Gastroesophageal sphincter (tissue), 4 donors: ENCODE measurements around the gene DPF3. TPM values are rescaled to one million over a fixed set of nuclear protein-coding genes. Genes with fewer than 3 reads are reported as not detected.

Experiments used
- ATAC-seq: fragments of 150-250 bp; one replicate; pipeline ENCODE4 v1.9.1; 2016; ENCODE audit warnings: mild to moderate bottlenecking, moderate library complexity
- H3K27ac ChIP-seq, 4 donors: fragments of 200-600 bp; sonication (generic) in 3 of 4; 1 replicate in 3 of 4; 2 replicates in 1 of 4; pipeline ENCODE4 v1.5.1; 2016 to 2019
- H3K27me3 ChIP-seq: fragments of 200-600 bp; sonication (generic); one replicate; pipeline ENCODE4 v1.5.1; 2019
- H3K36me3 ChIP-seq, 2 donors: fragments of 200-600 bp; sonication (generic); one replicate each; pipeline ENCODE4 v1.5.1; 2019; ENCODE audit warnings: control low read depth in 1 of 2
- H3K4me1 ChIP-seq, 3 donors: fragments of 200-600 bp; sonication (generic); 1 replicate in 2 of 3; 2 replicates in 1 of 3; pipeline ENCODE4 v1.5.1; 2016 to 2019; ENCODE audit warnings: control low read depth in 2 of 3
- H3K4me3 ChIP-seq, 2 donors: fragments of 200-600 bp; sonication (generic); one replicate each; pipeline ENCODE4 v1.5.1; 2019; ENCODE audit warnings: mild to moderate bottlenecking in 1 of 2, moderate library complexity in 1 of 2
- H3K9me3 ChIP-seq, 3 donors: fragments of 200-600 bp; sonication (generic); one replicate each; pipeline ENCODE4 v1.5.1; 2017 to 2019; ENCODE audit warnings: control low read depth in 2 of 3
- EP300 ChIP-seq: sonication (generic); formaldehyde crosslinking; IDR thresholded peaks from one replicate; pipeline ENCODE4 v1.6.1; 2017; ENCODE audit warnings: antibody characterized with exemption, mild to moderate bottlenecking
- POLR2A ChIP-seq, 2 donors: fragments of 450-650 bp; IDR thresholded peaks; one replicate each; pipeline ENCODE4 v1.6.1; 2017; ENCODE audit warnings: antibody characterized with exemption in 2 of 2, mild to moderate bottlenecking in 2 of 2, moderate library complexity in 1 of 2
- POLR2AphosphoS5 ChIP-seq: sonication (generic); formaldehyde crosslinking; IDR thresholded peaks from one replicate; pipeline ENCODE4 v1.6.1; 2017; ENCODE audit warnings: antibody characterized with exemption
- WGBS, 2 donors: methylation state at CpG; one replicate each; pipeline ENCODE4 v1.1.5; 2018; ENCODE audit warnings: low coverage in 1 of 2; 5-methylcytosine and 5-hydroxymethylcytosine counted together
- total RNA-seq, 4 donors: library from RNA; depleted of rRNA; stranded (reverse); fragments of >200 nt; gene quantifications; one replicate each; pipeline ENCODE4 v1.1.0, GENCODE V29; 2016
- TF ChIP-seq, protein P1 (sequence below), 4 experiments: fragments of 200-600 bp in 2 of 4; fragments of 450-650 bp in 2 of 4; sonication (generic) in 1 of 4; IDR thresholded peaks; one replicate each; pipeline ENCODE4 v1.5.1; 2017 to 2019; ENCODE audit warnings: antibody characterized with exemption in 4 of 4, mild to moderate bottlenecking in 2 of 4, moderate library complexity in 2 of 4

The DPF3 gene
- total RNA-seq, 4 donors from 2014 or later, result 0.13 to 4.4 (median 2.1) TPM

DNA sequence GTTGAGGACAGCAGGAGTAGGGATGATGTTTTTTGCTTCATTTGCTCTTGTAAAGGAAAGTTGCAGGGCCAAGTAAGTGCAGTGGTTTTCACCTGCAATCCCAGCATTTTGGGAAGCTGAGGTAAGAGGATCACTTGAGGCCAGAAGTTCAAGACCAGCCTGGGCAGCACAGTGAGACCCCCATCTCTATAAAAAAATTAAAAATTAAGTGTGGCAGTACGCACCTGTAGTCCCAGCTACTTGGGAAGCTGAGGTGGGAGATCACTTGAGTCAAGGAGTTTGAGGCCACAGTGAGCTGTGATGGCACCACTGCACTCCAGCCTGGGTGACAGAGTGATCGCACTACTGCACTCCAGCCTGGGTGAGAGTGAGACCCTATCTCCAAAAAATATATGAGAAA is 10.8 kb downstream of the DPF3 start:
- H3K27ac ChIP-seq, result no peak overlapping the region
- H3K4me3 ChIP-seq, result no peak overlapping the region
- H3K36me3 ChIP-seq, result no peaks in the 10 kb centered on the region
- ATAC-seq, result no peak
- H3K9me3 ChIP-seq, result no peaks in the 10 kb centered on the region
- 85 to 100% methylated on average over 1 to 2 of the region's 2 CpGs for WGBS, 2 donors
- H3K27me3 ChIP-seq, result no peaks in the 10 kb centered on the region
- no peaks in the 10 kb centered on the region for H3K4me1 ChIP-seq
- no peak for TF ChIP-seq EP300
- TF ChIP-seq, protein P1, sequence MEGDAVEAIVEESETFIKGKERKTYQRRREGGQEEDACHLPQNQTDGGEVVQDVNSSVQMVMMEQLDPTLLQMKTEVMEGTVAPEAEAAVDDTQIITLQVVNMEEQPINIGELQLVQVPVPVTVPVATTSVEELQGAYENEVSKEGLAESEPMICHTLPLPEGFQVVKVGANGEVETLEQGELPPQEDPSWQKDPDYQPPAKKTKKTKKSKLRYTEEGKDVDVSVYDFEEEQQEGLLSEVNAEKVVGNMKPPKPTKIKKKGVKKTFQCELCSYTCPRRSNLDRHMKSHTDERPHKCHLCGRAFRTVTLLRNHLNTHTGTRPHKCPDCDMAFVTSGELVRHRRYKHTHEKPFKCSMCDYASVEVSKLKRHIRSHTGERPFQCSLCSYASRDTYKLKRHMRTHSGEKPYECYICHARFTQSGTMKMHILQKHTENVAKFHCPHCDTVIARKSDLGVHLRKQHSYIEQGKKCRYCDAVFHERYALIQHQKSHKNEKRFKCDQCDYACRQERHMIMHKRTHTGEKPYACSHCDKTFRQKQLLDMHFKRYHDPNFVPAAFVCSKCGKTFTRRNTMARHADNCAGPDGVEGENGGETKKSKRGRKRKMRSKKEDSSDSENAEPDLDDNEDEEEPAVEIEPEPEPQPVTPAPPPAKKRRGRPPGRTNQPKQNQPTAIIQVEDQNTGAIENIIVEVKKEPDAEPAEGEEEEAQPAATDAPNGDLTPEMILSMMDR (IDR thresholded peaks at IDR 0.05), result no peak

DNA sequence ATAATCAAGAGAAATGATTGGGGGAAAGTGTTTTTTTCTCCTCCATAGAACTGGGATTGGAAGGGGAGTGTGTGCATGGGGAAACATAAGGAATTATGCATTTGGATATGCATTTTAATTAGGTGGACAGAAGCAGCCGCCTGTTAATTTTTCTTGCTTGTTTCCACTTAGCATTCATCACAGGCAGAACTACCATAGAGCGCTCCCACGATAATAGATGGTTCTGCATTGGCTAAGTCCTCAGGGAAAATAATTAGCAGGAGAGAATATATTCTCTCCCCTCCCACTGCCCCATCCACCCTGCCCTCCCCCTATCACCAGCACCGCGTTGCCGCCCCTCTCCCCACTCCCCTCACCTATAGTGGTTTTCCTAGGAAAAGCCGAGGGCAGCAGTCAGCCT is 11.4 kb downstream of the DPF3 start:
- no peak for TF ChIP-seq POLR2AphosphoS5
- no peaks in the 10 kb centered on the region for H3K36me3 ChIP-seq
- no peaks in the 10 kb centered on the region for H3K27me3 ChIP-seq
- H3K4me3 ChIP-seq, result no peak overlapping the region
- no peaks in the 10 kb centered on the region for H3K4me1 ChIP-seq
- 85 to 89% methylated on average over 3 to 6 of the region's 7 CpGs for WGBS, 2 donors
- no peak for ATAC-seq
- H3K9me3 ChIP-seq, result no peaks in the 10 kb centered on the region
- no peak overlapping the region for H3K27ac ChIP-seq

DNA sequence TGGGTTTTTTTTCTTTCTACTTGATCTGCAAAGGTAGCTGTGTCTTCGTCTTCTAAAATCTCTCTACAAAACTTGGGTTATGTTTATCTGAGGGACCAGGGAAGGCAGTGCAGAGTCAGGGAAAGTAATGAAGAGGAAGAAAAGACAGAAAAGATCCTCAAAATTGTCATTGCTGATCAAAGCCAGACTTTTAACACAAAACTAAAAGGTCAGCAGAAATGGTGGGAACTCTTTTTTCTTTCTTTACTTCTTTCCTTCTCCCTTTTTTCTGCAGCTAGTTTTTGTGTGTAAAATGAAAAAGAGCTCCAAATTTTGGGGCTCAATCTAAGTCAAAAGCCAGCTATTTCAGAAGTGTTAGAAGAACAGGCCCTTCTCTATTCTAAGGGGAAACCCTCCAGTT is 11.9 kb downstream of the DPF3 start:
- ATAC-seq, result no peak
- Histone ChIP-seq H3K9me3 (no peaks in the 10 kb centered on the region), H3K36me3 (no peaks in the 10 kb centered on the region), H3K4me3 (no peak overlapping the region), H3K27ac (no peak overlapping the region), H3K4me1 (no peaks in the 10 kb centered on the region), H3K27me3 (no peaks in the 10 kb centered on the region)
- TF ChIP-seq EP300 (no peak), POLR2AphosphoS5 (no peak), POLR2A (IDR thresholded peaks at IDR 0.05) (no peak)
- TF ChIP-seq, protein P1 (IDR thresholded peaks at IDR 0.05), result no peak
- WGBS, 2 donors, result 60 to 90% methylated on average over 1 of the region's 1 CpG

DNA sequence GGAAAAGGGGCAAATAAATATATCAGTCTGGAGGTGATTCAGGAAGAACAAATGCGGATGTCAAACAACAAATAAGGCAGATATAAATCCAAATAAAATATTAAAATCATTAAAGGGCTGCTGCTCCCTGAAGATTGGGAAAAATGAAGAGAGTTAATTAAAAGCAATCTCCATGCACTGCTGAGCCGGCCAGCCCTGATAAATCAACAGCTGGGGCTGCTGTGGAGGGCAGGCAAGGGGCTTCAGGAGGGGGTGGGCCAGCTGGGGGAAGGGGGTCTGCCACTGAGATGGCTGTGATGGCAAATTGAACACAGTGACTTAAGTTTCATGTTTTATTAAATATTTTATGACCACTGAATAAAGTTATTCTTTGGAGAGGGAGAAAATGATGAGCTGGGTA is 12.4 kb downstream of the DPF3 start:
- TF ChIP-seq EP300 (no peak), POLR2A (IDR thresholded peaks at IDR 0.05) (no peak), POLR2AphosphoS5 (no peak)
- TF ChIP-seq, protein P1 (IDR thresholded peaks at IDR 0.05), result no peak
- 77% methylated on average over 2 of the region's 2 CpGs for WGBS, 2 donors
- no peak for ATAC-seq

DNA sequence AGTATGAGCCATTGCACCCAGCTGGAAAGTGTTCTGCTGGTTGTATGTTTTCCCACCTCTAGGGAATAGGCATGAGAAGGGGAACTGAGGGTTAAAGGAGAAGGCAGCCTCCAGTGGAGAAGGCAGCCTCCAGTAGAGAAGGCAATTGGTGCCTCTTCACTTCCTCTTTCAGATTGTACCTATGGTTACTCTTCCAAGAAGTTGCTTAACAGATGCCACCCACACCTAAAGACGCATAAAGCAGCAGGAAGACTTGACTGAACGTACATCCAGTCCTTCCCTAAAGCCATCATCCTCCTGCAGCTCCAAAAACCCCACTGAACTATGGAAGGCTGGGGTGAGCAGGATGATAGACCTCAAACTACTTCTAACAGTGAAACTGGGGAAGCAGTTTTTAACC is 13.1 kb downstream of the DPF3 start:
- no peak for TF ChIP-seq POLR2AphosphoS5
- Histone ChIP-seq H3K36me3 (no peaks in the 10 kb centered on the region), H3K9me3 (no peaks in the 10 kb centered on the region), H3K27me3 (no peaks in the 10 kb centered on the region), H3K27ac (no peak overlapping the region), H3K4me3 (no peak overlapping the region), H3K4me1 (no peaks in the 10 kb centered on the region)
- ATAC-seq, result no peak
- 83 to 100% methylated on average over 1 of the region's 2 CpGs for WGBS, 2 donors

More for the DNA sequence above, 12.4 kb downstream of the DPF3 start:
- H3K9me3 ChIP-seq, result no peaks in the 10 kb centered on the region
- H3K4me1 ChIP-seq, result no peaks in the 10 kb centered on the region
- no peak overlapping the region for H3K4me3 ChIP-seq
- H3K36me3 ChIP-seq, result no peaks in the 10 kb centered on the region
- no peak overlapping the region for H3K27ac ChIP-seq
- H3K27me3 ChIP-seq, result no peaks in the 10 kb centered on the region

DNA sequence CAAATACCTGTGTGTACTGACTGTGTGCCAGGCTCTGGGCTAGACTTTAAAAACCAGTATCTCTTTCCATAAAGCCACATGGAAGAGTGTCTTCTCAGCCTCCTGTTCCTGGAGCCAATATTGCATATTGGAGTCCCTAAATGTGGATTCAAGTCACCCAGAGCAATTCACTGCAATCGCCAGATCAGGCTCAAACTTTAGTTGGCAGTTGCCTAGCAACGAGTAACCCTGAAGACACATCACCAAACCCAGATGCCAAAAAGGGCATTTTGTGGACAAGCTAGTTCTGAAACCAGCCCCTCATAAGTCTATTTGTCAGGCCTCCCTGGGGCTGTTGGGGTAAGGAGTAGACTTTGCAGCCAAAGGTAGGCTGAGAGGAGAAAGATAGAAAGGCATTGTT is 13.7 kb downstream of the DPF3 start:
- H3K4me3 ChIP-seq, result no peak overlapping the region
- H3K9me3 ChIP-seq, result no peaks in the 10 kb centered on the region
- no peak for ATAC-seq
- TF ChIP-seq POLR2A (IDR thresholded peaks at IDR 0.05) (no peak), EP300 (no peak), POLR2AphosphoS5 (no peak)
- TF ChIP-seq, protein P1 (IDR thresholded peaks at IDR 0.05), result no peak
- H3K27me3 ChIP-seq, result no peaks in the 10 kb centered on the region
- H3K27ac ChIP-seq, result no peak overlapping the region
- H3K36me3 ChIP-seq, result no peaks in the 10 kb centered on the region
- 78 to 79% methylated on average over 2 of the region's 2 CpGs for WGBS, 2 donors
- H3K4me1 ChIP-seq, result no peaks in the 10 kb centered on the region
